Measurements from ENCODE around the gene PDAP1. TPM values are rescaled to one million over a fixed set of nuclear protein-coding genes. Genes with fewer than 3 reads are reported as not detected.

Gene PDAP1
- total and polyA plus RNA-seq, 9 of the 15 experiments (the other 6 are each of a cell fraction or from before 2014, with no cell fraction given): 10.2 to 315 (median 129) TPM

DNA sequence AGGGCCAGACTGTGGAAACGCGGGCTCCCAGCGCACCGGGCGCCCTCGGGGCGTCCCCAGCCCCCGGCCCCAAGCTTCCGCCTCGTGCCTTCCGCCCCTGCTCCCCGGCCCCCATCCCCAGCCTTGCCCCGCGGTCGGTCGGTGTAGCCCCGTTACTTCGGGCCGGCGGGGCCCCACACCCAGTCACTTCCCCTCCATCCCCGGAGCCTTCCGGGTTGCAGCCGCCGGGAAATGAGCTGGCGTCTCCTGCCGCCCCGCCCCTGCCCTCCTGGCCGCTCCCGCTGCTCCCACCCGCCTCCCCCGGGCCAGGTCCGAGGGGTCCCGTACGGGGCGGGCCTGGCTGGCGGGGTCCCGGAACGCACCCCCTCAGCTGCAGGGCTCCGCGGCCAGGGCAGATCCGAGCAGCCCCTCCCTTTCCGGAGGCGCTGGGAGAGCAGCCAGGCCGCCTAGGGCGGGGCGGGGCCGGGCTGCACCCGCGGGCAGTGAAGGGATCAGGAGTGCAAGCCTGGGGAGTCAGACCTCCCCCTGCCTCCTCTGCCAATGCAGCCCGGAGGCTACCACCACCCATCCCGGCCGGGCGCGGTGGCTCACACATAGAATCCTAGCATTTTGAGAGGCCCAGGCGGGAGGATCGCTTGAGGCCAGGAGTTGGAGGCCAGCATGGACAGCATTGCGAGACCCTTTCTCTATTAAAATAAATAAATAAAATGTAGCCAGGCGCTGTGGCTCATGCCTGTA is 33.2 kb downstream of the PDAP1 start (continued):
- TF ChIP-seq CXXC5 (CRISPR knock-in tag; IDR thresholded peaks at IDR 0.05) (peak; percentile 47), PHB (CRISPR knock-in tag; IDR thresholded peaks at IDR 0.05) (no peak), ZNF124 (CRISPR knock-in tag; IDR thresholded peaks at IDR 0.05) (no peak), ZNF431 (CRISPR knock-in tag; IDR thresholded peaks at IDR 0.05) (no peak), RCOR1 (IDR thresholded peaks at IDR 0.05; ENCODE audit: borderline replicate concordance in 1 of 2, low read depth in 2 of 2, low read length in 2 of 2) (peak in 1 of 2 experiments; percentile 7; a peak in 1 of 4 replicates), CREBBP (IDR thresholded peaks at IDR 0.05; ENCODE audit: low read depth, low read length) (no peak), PTBP1 (IDR thresholded peaks at IDR 0.05; ENCODE audit: low read depth, low read length) (0 out of 2 replicates have a peak, but pooled peaks have one; percentile 41), PHF21A (IDR thresholded peaks at IDR 0.05; ENCODE audit: borderline replicate concordance, low read depth) (no peak), GATAD2A (IDR thresholded peaks at IDR 0.05) (peak; percentile 67; the same call in 1 of the 2 replicates)
- TF ChIP-seq, protein P1, sequence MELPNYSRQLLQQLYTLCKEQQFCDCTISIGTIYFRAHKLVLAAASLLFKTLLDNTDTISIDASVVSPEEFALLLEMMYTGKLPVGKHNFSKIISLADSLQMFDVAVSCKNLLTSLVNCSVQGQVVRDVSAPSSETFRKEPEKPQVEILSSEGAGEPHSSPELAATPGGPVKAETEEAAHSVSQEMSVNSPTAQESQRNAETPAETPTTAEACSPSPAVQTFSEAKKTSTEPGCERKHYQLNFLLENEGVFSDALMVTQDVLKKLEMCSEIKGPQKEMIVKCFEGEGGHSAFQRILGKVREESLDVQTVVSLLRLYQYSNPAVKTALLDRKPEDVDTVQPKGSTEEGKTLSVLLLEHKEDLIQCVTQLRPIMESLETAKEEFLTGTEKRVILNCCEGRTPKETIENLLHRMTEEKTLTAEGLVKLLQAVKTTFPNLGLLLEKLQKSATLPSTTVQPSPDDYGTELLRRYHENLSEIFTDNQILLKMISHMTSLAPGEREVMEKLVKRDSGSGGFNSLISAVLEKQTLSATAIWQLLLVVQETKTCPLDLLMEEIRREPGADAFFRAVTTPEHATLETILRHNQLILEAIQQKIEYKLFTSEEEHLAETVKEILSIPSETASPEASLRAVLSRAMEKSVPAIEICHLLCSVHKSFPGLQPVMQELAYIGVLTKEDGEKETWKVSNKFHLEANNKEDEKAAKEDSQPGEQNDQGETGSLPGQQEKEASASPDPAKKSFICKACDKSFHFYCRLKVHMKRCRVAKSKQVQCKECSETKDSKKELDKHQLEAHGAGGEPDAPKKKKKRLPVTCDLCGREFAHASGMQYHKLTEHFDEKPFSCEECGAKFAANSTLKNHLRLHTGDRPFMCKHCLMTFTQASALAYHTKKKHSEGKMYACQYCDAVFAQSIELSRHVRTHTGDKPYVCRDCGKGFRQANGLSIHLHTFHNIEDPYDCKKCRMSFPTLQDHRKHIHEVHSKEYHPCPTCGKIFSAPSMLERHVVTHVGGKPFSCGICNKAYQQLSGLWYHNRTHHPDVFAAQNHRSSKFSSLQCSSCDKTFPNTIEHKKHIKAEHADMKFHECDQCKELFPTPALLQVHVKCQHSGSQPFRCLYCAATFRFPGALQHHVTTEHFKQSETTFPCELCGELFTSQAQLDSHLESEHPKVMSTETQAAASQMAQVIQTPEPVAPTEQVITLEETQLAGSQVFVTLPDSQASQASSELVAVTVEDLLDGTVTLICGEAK (IDR thresholded peaks at IDR 0.05): peak; percentile 69
- TF ChIP-seq, protein P1 (CRISPR knock-in tag; IDR thresholded peaks at IDR 0.05): no peak
- TF ChIP-seq, protein P2, sequence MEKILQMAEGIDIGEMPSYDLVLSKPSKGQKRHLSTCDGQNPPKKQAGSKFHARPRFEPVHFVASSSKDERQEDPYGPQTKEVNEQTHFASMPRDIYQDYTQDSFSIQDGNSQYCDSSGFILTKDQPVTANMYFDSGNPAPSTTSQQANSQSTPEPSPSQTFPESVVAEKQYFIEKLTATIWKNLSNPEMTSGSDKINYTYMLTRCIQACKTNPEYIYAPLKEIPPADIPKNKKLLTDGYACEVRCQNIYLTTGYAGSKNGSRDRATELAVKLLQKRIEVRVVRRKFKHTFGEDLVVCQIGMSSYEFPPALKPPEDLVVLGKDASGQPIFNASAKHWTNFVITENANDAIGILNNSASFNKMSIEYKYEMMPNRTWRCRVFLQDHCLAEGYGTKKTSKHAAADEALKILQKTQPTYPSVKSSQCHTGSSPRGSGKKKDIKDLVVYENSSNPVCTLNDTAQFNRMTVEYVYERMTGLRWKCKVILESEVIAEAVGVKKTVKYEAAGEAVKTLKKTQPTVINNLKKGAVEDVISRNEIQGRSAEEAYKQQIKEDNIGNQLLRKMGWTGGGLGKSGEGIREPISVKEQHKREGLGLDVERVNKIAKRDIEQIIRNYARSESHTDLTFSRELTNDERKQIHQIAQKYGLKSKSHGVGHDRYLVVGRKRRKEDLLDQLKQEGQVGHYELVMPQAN (IDR thresholded peaks at IDR 0.05; ENCODE audit: borderline replicate concordance): peak; percentile 46; the same call in 1 of the 2 replicates
- TF ChIP-seq, protein P3, sequence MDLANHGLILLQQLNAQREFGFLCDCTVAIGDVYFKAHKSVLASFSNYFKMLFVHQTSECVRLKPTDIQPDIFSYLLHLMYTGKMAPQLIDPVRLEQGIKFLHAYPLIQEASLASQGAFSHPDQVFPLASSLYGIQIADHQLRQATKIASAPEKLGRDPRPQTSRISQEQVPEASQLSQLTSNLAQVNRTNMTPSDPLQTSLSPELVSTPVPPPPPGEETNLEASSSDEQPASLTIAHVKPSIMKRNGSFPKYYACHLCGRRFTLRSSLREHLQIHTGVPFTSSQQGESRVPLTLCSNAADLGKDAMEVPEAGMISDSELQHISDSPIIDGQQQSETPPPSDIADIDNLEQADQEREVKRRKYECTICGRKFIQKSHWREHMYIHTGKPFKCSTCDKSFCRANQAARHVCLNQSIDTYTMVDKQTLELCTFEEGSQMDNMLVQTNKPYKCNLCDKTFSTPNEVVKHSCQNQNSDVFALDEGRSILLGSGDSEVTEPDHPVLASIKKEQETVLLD (IDR thresholded peaks at IDR 0.05): no peak
- TF ChIP-seq, protein P4, sequence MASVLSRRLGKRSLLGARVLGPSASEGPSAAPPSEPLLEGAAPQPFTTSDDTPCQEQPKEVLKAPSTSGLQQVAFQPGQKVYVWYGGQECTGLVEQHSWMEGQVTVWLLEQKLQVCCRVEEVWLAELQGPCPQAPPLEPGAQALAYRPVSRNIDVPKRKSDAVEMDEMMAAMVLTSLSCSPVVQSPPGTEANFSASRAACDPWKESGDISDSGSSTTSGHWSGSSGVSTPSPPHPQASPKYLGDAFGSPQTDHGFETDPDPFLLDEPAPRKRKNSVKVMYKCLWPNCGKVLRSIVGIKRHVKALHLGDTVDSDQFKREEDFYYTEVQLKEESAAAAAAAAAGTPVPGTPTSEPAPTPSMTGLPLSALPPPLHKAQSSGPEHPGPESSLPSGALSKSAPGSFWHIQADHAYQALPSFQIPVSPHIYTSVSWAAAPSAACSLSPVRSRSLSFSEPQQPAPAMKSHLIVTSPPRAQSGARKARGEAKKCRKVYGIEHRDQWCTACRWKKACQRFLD (CRISPR knock-in tag; IDR thresholded peaks at IDR 0.05): 0 out of 2 replicates have a peak, but pooled peaks have one; percentile 35

All from K562 (cell line).